Lung microvascular endothelial cell (primary cell): ENCODE results near the gene ROR1. TPM values are rescaled to one million over a fixed set of nuclear protein-coding genes. Genes with fewer than 3 reads are reported as not detected.

Source experiments
- DNase-seq, 2 donors: peaks; one replicate each; pipeline versions ENCODE4 v3.0.0 to v3.0.0-alpha.2; 2010; ENCODE audit warnings: low read depth in 2 of 2
- total RNA-seq: library from RNA; depleted of rRNA; stranded (reverse); fragments of >200 nt; gene quantifications from 2 replicates; pipeline ENCODE4 v1.2.1, GENCODE V29; 2014

Gene ROR1
- total RNA-seq, 1 donor from 2014 or later = under 0.01 TPM

DNA sequence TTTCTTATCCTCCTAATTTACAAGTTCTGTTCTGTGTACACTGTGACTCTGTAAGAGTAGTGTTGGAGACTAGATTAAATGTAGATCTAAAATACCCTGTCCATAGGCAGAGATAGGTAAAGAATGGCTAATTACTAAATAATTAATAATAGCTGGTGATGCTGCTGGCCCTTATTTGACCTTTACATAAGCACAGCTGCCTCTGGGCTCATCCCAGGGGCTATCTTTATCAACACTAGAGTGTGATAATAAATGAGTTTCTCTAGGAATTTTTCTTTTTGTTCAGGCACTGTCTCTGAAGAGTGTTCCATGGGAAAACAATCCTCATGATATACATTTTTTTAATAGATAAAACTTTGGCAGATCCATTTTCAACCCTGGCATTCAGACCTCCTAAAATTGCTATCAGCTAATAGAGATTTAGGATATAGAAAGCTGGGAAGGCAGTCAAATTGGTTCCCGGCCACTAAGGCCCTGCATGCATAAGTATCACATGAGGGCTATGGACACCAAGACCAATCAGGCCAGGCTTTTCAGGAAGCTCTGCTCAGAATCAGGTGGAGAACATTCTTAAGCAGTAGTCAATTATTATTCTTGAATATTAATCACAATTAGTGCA lies 107.2 kb downstream of the ROR1 start:
- DNase-seq = no peak

GRCh38 chr1:63882048-63882704 lies 108.4 kb downstream of the ROR1 start:
- DNase-seq = no peak

DNA sequence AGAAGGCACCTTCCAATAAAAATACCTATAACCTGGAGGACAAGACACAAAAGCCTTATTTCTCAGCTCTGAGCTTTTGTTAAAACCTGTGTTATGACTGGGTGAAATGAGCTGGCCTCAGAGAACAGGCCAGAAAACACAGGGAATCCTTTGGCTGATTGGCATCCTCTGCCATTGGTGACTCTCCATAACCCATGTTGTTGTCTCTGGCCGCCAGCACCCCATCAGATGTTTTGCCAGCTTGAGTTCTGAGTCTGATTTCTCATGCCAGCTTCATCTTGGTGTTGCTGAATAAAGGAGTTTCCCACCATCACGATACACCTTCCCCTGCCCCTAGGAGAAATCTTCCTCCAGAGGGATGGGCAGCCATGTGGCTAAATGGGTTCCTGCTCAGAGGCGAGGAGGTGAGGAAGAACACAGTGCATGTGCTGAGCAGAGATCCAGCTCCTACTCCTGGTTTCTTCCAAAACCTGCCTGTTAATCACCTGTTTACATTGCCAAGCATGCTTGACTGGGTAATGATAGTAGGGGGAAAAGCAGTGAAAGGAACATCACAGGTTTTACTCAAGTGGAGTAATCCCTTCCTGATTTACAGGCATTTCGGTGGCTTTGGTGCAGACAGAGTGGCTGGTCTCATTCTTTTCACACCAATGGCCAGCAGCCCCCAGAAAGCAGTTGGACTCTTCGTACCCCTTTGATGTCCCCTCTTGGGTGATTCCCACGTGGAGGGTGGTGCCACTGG lies 109.8 kb downstream of the ROR1 start:
- no peak for DNase-seq

DNA sequence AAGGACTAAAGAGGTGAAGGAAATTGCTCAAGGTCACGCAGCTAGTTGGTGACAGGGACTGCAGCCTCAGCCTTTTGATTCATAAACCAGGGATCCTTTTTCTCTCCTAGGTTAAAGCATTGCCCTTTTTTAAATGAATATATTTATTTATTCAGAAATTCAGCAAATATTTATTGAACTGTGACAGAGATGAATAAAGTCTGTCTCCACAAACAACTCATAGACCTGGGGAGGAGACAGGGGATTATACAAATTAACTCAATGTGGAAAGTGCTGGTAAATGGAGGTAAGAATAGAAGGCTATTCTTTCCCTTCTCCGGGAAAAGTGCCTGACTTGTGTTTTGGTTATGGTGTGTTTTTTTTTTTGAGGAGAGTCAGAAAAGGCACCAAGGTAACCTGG lies 110.7 kb downstream of the ROR1 start:
- no peak for DNase-seq

GRCh38 chr1:63885899-63886298 lies 112.1 kb downstream of the ROR1 start:
- DNase-seq = no peak

DNA sequence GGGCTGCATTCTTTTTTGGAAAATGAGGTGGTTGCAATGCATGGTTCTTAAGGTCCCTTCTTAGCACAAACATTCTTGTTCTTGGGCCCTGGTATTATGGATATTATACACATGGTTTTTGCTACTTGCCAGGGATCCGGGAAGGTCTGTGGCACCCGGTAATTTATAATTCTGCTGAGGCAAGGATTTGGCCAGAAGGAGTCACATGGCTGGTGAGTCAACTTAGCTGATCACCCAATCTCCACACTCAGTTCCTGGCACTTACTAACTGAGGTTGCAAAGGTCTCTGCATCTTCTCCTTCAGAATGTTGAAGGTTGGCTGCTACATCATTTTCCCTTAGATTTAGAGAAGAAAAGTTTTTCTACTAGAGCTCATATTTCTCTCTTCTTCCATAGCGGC lies 112.5 kb downstream of the ROR1 start:
- DNase-seq = no peak

DNA sequence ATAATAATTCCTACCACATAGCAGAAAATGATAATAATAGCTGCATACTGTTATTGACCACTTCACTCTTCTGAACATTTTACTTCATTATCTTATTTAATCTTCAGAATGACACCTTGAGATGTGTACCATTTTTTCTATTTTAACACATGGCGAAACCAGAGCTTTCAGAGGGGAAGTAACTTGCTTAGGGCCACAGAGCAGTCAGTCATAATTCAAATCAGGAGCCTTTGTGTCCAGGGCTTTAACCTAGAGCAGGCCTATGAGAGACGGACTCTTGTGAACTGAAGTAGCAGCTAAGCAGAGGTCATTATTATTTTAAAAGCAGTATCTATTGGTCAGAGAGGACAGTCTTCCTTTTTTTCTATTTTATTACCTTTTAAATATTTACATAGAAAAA lies 114.0 kb downstream of the ROR1 start:
- DNase-seq = no peak

- DNase-seq = peak in 1 of 2 donors; percentile 73
Observed at GRCh38 chr1:63888984-63889383, 115.2 kb downstream of the ROR1 start.

GRCh38 chr1:63890468-63890867 lies 116.7 kb downstream of the ROR1 start:
- no peak for DNase-seq

DNA sequence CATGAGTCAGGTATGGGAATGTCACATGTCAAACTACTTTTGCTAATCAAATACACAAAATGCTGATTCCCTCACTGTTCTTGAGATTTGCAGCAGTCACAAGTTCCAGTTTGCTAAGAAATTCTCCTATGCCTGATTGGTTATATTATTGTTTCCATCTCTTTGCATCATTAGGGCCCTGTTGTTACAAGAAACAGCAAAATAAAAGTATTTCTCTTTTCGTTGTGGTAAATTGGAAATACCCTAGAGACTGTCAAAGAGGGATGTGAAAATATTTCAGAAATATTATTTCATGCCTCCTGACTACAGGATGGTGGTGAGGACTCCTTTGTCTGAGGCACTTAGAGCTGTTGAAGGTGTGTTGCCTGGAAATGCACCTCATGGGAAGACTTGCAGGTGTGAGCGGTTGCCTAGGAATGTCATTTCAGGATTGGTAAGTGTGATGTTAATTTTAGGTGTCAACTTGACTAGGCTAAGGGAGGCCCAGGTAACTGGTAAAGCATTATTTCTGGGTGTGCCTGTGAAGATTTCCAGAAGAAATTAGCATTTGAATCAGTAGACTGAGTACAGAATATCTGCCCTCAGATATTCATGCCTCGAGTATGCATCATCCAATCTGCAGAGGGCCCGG lies 117.4 kb downstream of the ROR1 start:
- no peak for DNase-seq

DNA sequence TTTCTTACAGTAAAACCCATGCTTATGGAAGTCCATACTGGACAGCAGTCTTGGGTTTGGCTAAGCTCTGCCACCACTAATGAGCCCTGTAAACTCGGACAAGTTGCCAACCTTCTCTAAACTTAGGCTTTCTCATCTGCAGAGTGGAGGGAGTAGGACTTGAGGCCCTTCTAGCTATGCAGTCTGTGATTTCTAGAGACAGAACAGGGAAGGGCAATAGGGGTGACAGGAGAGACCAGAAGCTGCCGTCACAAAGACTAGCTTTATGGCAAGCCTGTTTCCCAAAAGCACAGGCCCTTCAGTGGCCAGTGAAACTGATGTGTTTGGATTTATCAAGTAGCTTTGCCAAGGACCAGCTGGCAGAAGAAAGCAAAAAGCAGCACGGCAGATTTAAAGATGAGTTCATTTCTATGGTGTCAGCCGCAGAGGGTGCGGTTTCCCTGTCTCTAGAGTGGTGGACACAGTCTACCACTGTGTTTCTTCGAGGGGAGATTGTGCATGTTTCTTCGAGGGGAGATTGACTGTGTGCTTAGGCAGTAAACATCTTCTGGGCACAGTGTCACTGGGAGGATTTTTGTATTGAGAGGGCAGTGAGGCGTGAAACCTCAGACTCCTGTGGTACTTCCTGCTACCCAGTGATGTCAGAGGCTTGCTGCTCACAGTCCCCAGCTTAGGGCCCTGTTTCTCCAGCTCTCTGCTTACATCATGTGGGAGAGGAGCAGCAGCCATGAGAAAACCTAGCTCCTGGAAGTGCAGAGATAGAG lies 119.0 kb downstream of the ROR1 start:
- peak in 1 of 2 donors; percentile 24 for DNase-seq

DNA sequence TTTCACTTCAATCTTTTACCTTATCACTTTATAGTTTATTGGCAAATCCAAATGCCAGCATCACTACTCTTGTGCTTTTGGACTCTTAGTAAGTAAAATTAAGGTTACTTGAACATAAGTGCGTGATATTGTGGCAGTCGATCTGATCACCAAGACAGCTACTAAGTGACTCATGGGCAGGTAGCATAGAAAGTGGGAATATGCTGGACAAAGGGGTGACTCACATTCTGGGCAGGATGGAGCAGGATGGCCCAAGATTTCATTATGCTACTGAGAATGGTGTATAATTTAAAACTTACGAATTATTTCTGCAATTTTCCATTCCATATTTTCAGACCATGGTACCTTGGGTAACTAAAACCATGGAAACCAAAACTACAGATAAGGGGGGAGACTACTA lies 120.2 kb downstream of the ROR1 start:
- peak in 1 of 2 donors; percentile 32 for DNase-seq

DNA sequence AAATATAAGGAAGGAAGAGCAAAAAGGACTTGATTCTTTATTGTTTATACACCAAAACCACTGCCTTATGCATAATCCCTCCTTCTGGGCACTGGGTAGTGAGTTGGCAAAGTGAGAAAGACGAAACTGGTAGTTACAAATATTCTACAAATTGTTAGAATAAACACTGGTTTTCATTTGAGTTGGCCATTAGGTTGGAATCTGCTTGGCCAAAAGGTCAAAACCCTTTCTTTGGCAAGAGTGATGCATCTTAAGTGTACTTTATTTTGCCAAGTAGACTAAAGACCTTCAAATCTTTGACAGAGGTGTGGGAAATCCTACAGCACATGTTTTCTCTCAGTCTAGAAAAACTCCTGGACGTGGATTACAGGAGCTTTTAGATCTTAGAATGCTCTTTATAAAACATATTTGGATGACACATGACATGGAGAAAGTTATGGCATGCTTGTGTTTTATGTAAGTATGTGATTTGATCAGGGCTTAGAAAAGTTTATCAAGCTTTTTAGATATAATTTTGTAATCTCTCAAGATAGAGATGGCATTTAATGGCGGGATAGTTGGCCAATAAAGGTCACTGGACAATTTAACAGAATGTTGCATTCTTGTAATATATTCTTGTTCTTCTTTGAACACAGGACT lies 120.9 kb downstream of the ROR1 start:
- DNase-seq = no peak

- no peak for DNase-seq
Observed at GRCh38 chr1:63896755-63897154, 122.9 kb downstream of the ROR1 start.

GRCh38 chr1:63898428-63899196 lies 124.8 kb downstream of the ROR1 start:
- no peak for DNase-seq

DNA sequence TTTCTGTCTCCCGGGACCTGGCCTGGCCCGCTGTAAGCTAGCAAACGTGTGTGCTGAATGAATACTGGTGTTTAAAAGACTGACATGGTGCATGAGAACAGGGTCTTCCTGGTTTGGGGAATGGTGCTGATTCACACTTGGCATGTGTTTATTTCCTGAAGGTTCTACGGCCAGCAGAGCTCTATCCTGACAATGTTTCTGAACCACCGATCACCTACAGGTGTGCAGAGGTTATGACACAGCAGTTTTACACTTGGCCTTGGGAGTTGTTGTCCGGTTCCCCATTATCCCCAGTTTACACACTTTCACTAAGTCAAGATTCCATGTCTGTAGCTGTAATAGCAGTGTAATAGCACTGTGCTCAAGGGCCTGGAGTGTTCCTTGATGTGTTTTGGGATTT lies 127.3 kb downstream of the ROR1 start:
- peak in 1 of 2 donors; percentile 16 for DNase-seq

- peak; percentile 24 to 28 for DNase-seq
Observed at GRCh38 chr1:63902844-63903589, 129.2 kb downstream of the ROR1 start.

DNA sequence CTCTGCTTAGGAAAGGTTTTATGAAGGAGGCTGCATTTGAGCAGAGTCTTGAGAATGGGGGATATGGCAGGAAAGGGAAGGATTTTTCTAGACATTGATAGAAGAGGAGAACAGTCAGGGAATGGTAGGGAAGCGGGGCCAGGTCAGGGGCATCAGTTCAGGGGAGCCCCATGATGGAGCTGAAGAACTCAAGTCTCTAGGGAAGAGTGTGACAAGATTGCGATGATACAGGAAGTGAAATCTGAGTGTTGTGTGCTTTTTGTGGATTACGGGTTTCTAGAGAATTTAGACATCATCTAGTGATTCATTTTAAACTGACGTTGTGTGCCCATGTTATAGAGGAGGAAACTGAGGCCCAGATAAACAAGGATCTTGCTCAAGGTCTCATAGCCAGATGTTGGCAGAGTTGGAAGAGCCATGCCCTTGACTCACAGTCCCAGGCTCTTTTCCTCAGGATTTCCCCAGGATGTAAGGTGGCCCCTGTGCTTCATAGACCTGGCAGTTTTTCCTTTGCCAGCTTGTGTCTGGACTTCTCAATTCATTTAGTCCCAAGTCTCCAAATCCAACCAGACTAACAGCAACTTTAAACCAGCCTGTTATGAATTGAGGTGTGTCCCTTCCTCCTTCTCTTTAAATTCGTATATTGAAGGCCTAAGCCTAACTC lies 130.3 kb downstream of the ROR1 start:
- no peak for DNase-seq

DNA sequence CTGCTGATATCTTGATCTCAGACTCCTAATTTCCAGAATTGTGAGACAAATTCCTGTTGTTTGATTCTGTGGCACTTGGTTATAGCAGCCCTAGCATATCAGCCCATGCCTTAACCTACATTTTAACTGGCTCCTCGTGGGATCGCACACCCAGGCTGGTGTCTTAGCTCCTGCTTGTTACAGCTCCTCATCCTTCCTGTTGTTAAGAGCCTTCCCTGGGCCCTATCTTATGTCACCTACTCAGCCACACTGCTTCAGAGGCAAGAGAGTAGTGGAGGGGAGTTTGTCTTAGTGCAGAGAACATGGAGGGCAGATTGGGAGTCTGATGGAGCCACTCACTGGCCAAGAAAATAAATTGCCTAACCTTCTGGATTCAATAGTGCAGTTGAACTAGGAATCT lies 131.0 kb downstream of the ROR1 start:
- no peak for DNase-seq
